KBM-7 (cell line): Measurements from ENCODE around the gene PTER.
A peak's percentile ranks its signal among the peaks of the same experiment; 100 is the strongest.

Source experiments
- DNase-seq: peaks from one replicate; pipeline ENCODE4 v3.0.0-alpha.2; 2015
- in situ Hi-C: fragments of 300-500 bp; cut with MboI; formaldehyde crosslinking; loops from 2 replicates; pipeline ENCODE4 v1.14.3; 2020; ENCODE audit warnings: low sequenced_read_pairs, low pct_unique_long_range_greater_than_20kb, mixed read lengths

Gene PTER

GRCh38 chr10:16521311-16522016 lies 84.7 kb downstream of the PTER start, which contains the start of gene C1QL3:
Gene C1QL3 (minus strand): TSS chr10:16521879. CDS start chr10:16521065, 814 bp downstream.
- in situ Hi-C loops: no loop called here
- DNase-seq: no peak

- in situ Hi-C loops: no loop called here
- DNase-seq: no peak
Observed at GRCh38 chr10:16527452-16527851, 90.6 kb downstream of the PTER start.

GRCh38 chr10:16529853-16530252 lies 93.0 kb downstream of the PTER start:
- in situ Hi-C loops: no loop called here

GRCh38 chr10:16536155-16536554 lies 99.3 kb downstream of the PTER start:
- in situ Hi-C loops: no loop called here
- DNase-seq: no peak

More at GRCh38 chr10:16529853-16530252, 93.0 kb downstream of the PTER start:
- DNase-seq: no peak

GRCh38 chr10:16544099-16544498 lies 107.3 kb downstream of the PTER start:
- DNase-seq: no peak
- in situ Hi-C loops: no loop called here

GRCh38 chr10:16544591-16544990 lies 107.8 kb downstream of the PTER start:
- DNase-seq: no peak
- in situ Hi-C loops: no loop called here

GRCh38 chr10:16545116-16545736 lies 108.4 kb downstream of the PTER start:
- in situ Hi-C loops: no loop called here
- peak; percentile 58 for DNase-seq

- DNase-seq: no peak
- in situ Hi-C loops: no loop called here
Observed at GRCh38 chr10:16547973-16548372, 111.2 kb downstream of the PTER start.

- no peak for DNase-seq
- in situ Hi-C loops: no loop called here
Observed at GRCh38 chr10:16559236-16559773, 122.5 kb downstream of the PTER start.

GRCh38 chr10:16562891-16563290 lies 126.1 kb downstream of the PTER start:
- no peak for DNase-seq
- in situ Hi-C loops: no loop called here
